RCC 7860 (cell line): ENCODE measurements around the gene ACACB.
A peak's percentile ranks its signal among the peaks of the same experiment; 100 is the strongest.

Source experiments
- DNase-seq: peaks from one replicate; pipeline ENCODE4 v3.0.0-alpha.2; 2015; ENCODE audit warnings: low spot score
- FAIRE-seq: peaks from 2 replicates; lab custom pipeline; 2012; peaks lifted over from hg19 to GRCh38; lab: Jason Lieb, UNC

The ACACB gene

DNA sequence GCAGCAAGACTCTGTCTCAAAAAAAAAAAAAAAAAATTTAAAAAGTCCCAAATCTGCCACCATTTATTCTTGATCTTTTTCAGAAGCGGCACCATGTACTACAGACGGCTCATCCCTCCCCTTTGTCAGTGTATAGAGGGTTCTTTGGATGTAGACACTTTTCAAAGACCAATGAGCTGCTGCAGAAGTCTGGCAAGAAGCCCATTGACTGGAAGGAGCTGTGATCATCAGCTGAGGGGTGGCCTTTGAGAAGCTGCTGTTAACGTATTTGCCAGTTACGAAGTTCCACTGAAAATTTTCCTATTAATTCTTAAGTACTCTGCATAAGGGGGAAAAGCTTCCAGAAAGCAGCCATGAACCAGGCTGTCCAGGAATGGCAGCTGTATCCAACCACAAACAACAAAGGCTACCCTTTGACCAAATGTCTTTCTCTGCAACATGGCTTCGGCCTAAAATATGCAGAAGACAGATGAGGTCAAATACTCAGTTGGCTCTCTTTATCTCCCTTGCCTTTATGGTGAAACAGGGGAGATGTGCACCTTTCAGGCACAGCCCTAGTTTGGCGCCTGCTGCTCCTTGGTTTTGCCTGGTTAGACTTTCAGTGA lies 6.5 kb upstream of the ACACB start:
- FAIRE-seq (no peak), DNase-seq (no peak)

DNA sequence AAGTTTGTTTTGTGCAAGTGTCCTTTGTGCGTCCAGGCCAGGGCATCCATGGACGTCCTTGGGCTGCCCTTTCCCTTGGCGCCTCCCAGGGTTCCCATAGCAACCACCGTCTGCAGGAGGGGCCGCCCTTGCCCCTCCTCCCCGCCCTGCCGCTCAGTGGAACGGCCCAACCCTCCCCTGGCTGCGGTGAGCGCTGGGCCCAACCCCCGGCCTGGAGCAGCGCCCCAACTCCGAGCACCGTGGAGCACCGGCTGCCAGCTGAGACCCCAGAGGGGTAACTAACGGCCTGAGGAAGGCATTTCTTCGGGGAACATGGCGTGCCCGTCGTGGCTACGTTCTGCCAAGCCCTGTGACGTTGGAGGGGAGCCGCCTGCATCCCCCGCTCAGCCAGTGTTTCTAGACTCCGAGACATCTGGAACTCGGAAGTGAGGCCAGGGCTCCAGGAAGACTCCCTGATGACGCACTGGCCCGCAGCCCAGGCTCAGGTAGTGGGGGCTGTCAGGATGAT lies 5.3 kb upstream of the ACACB start:
- FAIRE-seq (no peak), DNase-seq (peak; percentile 10)

DNA sequence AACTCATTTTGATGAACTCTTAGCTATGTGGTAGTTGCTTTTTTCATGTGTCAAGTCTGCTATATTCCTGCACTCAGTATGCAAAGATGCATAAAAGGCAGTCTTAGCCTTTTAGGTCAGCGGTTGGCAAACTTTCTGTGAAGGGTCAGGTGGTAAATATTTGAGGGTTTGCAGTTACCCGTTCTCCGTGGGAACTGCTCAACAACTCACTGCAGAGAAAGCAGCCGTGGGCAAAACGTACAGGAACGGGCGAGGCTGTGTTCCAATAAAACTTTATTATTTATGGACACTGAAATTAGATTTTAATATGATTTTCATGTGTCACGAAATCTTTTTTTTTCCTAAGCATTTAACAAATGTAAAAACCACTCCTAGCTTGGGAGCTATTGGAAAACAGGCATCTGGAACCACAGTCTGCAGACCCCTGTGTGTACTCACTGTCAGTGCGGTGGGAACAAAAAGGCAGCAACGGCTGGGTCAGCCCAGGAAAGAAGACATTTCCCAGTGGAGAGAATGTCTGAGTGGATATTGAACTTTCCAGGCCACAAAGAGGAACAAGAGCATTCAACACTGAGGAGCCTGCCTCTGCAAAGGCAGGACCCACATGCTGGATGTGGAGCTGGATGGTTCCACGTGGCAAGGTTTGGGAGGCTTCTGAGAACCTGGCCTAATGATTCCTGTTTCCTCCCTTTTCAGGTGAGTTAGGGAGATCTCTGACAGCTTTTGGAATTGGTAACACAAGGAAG lies 3.5 kb upstream of the ACACB start:
- FAIRE-seq (no peak), DNase-seq (no peak)

DNA sequence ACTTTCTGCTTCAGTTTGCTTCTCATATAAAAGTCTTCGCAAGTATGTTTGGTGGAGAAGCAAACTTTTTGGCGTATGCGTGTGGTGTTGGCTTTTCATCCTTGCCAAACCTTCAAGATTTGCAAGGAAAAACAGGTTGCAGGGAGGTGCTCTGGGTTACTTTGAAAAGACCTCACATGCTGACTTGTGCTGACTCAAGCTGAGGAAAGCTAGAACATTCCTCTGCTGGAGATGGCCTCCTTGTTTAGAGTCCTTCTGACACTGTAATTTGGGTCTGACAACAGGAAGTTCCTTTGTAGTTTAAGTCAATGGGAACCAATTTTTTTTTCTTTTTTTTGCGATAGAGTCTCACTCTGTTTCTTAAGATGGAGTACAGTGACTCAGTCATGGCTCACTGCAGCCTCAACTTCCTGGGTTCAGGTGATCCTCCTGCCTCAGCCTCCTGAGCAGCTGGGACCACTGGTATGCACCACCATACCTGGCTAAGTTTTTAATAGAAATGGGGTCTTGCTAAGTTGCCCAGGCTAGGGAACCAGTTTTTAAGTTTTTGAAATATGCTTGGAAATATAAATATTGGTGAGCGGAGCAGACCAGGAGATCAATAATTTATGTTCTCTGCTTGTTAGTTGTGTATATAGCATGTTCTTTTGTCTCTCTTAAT lies 2.6 kb upstream of the ACACB start:
- DNase-seq (no peak), FAIRE-seq (no peak)

DNA sequence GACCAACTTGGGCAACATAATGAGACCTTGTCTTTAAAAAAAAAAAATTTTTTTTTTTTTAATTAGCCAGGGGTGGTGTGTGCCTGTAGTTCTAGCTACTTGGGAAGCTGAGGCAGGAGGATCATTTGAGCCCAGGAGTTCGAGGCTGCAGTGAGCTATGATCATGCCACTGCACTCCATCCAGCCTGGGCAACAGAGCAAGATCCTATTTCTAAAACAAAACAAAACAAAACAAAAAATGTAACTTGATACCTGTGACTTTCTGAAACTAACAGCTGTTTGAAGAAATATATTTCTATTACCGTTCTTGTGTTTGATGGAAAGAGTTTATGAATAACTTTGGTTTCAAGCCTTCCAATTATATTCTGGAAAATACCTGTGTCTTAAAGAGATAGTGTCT lies 1.7 kb upstream of the ACACB start:
- FAIRE-seq (no peak), DNase-seq (no peak)

DNA sequence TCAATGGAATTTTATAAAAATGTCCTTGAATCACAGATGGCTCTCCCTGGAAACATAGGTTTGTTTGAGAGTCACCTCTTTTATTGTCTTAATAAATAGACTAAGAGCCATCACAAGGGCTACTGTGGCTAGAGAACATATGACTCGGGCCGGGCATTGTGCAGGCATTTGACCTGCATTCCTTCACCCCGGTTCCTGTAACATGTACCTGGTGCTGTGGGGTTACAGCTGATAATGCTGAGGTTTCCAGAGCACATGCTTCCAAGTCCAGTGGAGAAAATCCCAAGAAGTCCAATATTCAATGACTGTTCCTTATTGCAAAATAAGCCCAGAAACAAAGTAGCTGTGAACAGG lies 1.0 kb upstream of the ACACB start:
- DNase-seq (no peak), FAIRE-seq (no peak)

DNA sequence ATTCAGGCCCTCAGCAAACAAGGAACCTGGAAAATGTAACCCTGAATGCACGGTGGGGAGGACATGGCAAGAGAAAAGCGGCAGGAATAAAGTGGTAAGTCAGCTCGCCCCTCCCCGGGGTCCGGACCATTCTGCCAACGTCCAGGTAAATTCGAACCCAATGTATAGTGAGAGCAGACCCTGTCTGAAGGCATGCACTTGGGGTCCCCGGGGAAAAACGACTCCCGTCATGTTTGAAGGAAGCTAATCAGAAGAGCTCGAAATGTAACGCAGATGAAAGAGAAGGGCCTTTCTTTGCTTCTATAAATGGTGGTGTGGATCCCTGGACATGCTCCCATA lies 193 bp downstream of the ACACB start:
- FAIRE-seq (no peak), DNase-seq (no peak)

DNA sequence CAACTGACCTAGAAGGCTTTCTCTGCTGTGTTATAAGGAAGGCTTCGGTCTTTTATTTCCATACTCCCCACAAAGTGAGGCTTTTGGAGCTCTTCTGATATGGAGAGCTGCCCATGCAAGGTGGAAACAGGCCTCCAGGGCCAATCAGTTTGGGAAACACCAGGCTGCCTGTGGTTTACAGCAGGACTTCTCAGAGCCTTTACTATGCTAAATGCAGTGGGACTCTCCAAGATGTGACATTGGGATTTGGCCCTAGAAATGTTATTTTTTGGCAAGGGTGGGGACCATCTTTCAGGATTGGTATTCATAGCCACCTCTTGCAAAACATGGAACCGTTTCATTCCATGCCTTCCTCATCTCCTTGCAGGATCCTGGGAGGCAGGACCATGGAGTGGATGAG lies 3.7 kb downstream of the ACACB start:
- DNase-seq: no peak
- no peak for FAIRE-seq

DNA sequence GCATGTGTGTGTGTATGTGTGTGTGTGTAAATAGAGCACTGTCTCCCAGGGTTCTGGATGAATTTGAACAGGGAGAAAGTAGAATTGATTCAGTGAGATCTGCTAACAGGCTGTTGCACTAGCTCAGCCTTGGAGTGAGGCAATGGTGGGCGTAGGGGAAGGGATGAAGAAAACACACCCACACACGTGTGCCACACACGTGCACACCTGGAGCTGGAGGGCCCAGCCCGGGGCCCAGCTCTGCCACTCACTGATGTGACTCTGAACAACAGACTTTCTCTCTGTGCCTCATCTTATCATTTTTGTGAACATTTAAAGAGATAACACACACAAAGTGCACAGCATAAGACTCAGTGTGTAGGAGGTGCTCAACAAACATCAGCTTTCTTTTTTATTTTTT lies 4.2 kb downstream of the ACACB start:
- no peak for DNase-seq
- FAIRE-seq: no peak

DNA sequence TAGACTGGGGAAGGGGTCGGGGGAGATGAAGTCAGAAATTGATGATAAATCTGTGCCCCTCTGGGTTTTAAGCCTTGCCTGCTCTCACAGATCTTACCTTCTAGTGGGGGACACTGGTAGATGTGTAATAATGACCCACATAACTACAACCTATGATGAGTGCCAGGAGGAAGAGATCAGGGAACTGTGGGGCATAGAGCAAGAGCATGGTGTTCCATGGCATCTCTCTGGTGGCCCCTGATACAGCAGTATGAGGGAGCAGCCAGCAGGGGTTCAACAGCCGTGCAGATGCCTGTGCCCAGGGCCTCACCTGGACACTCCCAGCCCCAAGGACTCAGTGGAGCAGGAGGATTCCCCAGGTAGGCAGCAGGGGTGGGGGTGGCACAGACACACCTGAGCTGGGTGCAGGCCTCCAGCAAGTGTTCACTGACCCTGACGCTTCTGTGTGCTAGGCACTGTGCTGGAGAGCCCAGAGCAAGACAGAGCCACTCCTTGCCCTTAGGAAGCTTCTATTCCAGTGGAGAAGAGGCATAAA lies 5.0 kb downstream of the ACACB start:
- FAIRE-seq: no peak
- DNase-seq: no peak

DNA sequence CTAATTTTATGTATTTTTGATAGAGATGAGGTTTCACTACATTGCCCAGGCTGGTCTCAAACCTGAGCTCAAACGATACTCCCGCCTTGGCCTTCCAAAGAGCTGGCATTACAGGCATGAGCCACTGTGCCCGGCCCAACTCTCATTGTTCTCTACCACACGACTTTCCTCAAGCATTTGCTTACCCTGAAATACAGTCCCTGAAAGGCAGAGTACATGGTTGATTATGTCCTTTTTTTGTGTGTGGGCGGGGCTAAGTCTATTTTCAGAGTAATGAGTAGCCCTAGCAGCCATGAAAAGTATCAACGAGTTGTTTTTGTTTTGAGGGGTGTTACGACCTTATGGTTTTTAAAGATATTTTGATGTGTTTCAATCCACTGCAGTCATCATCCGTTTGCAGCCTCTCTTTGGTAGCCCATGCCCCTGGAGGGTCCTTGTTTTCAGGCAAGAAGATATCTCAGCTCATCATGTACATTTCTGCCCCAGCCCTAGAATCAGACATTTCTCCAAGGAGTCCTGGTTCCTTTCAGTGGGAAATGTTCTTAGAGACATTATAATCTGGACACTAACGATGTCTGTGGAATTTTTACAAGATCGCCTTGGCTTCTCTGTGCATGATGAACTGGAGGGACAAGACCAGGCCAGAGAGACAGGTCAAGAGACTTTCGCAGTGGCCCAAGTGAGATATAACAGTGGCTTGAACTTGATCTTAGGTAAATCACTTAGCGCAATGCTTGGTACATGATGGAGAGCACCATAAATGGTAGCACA lies 8.7 kb downstream of the ACACB start:
- FAIRE-seq: no peak
- DNase-seq: no peak

DNA sequence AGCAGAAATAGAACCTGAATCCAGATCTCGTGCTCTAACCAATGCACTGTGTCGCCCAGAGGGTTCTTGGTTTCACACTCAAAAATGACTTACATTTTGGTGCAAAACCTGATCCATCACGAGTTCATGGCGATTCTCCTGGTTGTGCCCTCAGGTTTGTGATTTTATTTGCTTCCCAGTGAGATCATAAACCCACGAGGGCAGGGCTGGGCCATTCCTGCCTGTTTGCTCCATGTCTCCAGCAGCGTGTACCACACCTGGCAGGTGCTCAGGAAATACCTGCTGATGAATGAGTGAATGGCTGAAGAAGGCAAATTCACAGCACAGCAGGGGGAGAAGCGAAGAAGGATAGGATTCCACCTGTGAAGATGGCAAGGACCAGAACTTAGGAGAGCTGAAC lies 9.4 kb downstream of the ACACB start:
- FAIRE-seq (no peak), DNase-seq (no peak)

DNA sequence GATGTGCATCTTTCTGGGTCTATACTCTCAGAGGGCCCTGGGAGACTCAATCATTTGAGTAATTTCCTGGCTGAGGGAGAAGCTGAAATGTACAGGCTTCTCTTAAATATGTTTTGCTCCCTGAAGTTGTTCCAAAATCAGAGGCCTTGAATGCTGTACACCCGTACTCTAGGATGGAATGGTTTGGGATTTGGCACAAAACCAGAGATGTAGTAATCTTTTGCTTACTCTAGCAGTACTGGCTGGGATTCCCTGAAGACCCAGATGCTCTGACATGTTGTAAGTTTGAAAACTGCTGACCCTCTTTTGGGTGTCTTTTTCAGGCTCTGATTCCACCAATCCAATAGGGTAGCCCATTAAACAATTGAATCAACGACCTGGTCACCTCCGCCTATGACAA lies 10.4 kb downstream of the ACACB start:
- DNase-seq (no peak), FAIRE-seq (no peak)

DNA sequence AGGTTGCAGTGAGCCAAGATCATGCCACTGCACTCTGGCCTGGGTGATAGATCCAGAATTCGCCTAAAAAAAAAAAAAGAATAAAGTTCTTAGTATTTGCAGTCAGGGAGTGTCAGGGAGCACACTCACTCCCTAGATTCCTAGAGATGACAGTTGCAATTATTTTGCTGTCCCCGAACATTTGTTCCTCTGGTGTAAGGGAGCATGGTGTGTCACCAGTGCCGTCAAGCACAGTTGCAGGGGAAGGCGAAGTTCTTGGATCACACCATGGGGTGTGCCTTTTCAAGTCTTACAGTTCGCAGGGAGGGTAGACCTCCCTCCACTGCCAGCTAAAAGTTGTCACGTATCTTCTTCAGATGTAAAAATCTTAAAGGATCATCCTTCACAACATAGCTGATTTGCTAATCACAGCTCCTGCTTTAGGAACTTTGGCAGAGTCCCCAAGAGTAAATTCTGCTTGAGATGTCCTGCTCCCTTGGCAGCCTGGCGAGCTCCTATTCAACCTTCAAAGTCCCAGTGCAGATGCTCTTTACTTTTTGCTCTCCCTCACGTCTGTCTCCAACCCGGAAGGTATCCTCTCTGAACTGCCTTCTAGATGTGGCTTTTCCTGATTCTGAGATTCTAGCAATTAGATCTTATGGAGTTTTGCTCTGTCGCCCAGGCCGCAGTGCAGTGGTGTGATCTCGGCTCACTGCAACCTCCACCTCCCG lies 11.3 kb downstream of the ACACB start:
- DNase-seq: no peak
- no peak for FAIRE-seq

DNA sequence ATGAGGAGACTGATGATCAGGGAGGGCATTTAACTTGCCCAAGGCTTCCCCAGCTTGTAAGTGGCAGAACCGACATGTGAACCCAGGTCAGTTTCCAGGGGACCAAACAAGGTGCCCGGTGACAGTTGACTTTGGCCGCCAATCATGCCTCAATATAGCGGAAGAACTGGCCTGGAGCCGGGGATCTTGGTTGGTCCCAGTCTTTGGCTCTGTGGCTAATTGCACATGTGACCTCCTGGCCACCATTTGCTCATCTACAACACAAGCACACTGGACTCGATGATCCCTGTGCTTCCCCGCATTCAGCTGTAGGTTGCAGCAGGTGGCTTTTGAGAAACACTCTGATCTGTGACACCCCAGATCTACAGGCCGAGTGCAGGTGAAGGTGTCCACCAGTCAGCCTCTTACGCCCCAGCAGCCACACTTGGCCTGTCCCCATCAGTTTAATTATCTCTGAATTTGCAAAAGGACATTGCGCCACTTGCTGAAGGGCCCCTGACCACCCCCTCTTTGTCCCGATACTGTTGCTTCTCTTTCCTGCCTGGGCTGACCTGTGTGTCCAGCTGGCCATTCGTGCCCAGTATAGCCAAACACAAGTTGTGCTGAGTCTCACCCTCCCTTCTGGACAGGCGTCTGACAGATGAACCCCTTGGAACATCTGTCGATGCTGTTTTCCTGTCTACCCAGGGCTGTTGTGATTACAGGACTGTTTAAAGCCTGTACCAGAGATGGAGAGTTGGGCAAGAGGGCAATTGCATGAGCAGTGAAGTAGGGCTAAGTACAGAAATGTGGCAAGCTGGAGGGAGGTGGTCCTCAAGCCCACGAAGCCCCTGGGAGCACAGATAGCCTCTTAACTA lies 14.1 kb downstream of the ACACB start:
- DNase-seq (no peak), FAIRE-seq (no peak)

DNA sequence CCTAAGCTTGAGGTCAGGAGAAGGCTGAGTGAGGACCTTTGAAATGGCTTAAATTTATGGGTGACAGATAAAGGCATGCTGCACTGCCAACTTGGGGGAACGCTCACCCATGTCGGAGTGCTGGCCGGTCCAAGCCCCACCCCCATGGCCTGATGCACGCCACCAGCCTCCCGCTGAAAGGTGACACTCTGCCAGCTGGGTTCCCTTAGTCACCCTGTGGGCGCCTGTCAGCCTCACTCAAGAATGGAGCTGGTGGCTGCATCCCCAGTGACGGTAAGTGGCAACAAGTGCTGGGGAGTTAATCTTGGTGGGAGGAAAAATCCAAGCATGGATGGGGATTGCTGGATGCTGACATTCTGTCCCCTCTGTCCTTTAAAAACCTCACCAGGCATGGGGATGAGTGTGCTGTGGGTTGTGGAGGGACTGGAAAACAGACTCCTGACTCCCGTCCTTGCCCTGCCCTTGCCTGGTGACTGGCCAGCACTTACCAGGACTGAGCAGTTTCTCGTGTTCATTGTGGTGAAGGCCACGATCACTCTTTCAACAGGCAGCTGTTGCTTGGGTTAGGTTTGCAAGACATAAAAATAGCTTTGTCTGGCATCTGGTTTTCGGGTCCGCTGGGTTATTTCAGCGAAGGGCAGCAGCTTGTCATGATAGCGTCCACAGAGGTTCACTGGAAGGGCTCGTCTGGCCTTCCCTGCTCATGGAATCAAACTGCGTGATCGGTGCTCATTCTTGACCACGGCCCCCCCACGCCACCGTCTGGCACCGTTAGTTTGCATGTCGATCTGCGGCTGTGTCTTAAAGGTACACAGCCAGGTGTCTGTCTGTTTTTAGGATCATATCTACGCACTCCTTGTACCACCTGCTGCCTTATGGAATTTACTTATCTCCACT lies 15.0 kb downstream of the ACACB start:
- FAIRE-seq: no peak
- no peak for DNase-seq

DNA sequence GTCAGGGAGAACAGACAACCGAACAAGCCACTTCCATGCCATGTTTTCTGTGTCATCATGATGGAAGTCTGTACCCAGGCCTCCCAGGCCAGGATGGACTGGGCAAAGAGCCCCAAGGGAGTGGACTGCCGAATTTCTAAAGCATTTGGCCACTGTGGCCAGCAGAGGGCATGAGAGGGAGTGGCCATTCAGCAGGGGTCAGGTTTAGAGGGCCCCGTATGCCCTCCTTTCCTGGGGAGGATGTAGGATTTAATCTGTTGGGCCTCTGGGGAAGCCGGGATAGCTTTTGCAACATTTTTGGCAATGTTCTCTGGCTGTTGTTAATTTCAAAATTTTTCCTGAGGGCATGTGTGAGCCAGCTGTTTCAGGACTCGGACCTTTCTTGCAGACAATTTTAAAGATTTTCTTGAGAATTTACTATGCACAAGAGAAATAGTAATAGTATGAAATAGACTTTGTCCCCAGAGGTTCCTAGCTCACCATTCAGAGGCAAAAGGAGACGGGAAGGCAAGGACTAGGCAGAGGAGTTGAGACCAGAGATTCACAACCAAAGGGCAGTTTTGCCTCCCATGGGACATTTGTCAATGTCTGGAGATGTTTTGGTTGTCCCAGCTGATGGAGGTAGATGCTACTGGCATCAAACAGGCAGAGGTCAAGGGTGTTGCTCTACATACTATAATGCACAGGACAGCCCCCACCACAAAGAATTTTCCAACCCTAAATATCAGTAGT lies 18.0 kb downstream of the ACACB start:
- FAIRE-seq (no peak), DNase-seq (no peak)

DNA sequence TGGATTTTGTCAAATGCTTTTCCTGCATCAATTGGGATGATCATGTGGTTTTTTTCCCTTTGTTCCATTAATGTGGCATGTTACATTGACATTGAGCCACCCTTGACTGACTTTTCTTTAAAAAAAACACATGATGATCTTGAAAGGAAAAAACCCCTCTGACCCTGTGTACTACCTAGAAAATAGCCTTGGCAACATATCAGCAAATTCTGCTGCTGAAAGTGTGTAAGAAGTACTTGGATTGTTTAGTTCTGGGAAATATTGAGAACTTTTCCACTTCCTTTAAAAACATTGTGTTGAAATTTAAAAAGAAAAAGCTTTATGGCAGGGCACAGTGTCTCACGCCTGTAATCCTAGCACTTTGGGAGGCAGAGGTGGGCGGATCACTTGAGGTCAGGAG lies 20.7 kb downstream of the ACACB start:
- FAIRE-seq: no peak
- DNase-seq: no peak
